Embryonic facial prominence (tissue), 1 donor: Measurements from ENCODE around the gene SEMA5B.

Source experiments
- DNase-seq: peaks from one replicate; pipeline ENCODE4 v3.0.0-alpha.2; 2016; ENCODE audit errors: extremely low spot score

Gene SEMA5B

GRCh38 chr3:122926322-122926721 is 101.2 kb downstream of the SEMA5B start:
- no peak for DNase-seq

GRCh38 chr3:122925756-122926155 is 101.8 kb downstream of the SEMA5B start:
- no peak for DNase-seq

GRCh38 chr3:122924056-122924455 is 103.5 kb downstream of the SEMA5B start:
- DNase-seq, result no peak

- DNase-seq, result no peak
Measured at GRCh38 chr3:122923611-122924010, 104.0 kb downstream of the SEMA5B start.

- DNase-seq, result no peak
Measured at GRCh38 chr3:122921791-122922651, 105.5 kb downstream of the SEMA5B start.

GRCh38 chr3:122920986-122921385 is 106.6 kb downstream of the SEMA5B start:
- DNase-seq, result no peak

GRCh38 chr3:122919291-122919610 is 108.3 kb downstream of the SEMA5B start:
- no peak for DNase-seq

- DNase-seq, result no peak
Measured at GRCh38 chr3:122918576-122919290, 108.8 kb downstream of the SEMA5B start.

GRCh38 chr3:122917412-122917811 is 110.2 kb downstream of the SEMA5B start:
- DNase-seq, result no peak

- DNase-seq, result no peak
Measured at GRCh38 chr3:122916580-122916979, 111.0 kb downstream of the SEMA5B start.

GRCh38 chr3:122916084-122916483 is 111.5 kb downstream of the SEMA5B start:
- DNase-seq, result no peak

GRCh38 chr3:122915300-122916055 is 112.1 kb downstream of the SEMA5B start:
- DNase-seq, result no peak

GRCh38 chr3:122913539-122914100 is 113.9 kb downstream of the SEMA5B start:
- DNase-seq, result no peak

- no peak for DNase-seq
Measured at GRCh38 chr3:122912772-122913538, 114.6 kb downstream of the SEMA5B start.

GRCh38 chr3:122911901-122912300 is 115.7 kb downstream of the SEMA5B start:
- DNase-seq, result no peak

GRCh38 chr3:122908251-122908650 is 119.3 kb downstream of the SEMA5B start:
- DNase-seq, result no peak

GRCh38 chr3:122907471-122907870 is 120.1 kb downstream of the SEMA5B start:
- DNase-seq, result no peak

GRCh38 chr3:122903171-122903570 is 124.4 kb downstream of the SEMA5B start:
- DNase-seq, result no peak

GRCh38 chr3:122902326-122902725 is 125.2 kb downstream of the SEMA5B start:
- no peak for DNase-seq

GRCh38 chr3:122898298-122898697 is 129.3 kb downstream of the SEMA5B start:
- no peak for DNase-seq
